Activated CD4-positive, alpha-beta T cell treated with anti-CD3 and anti-CD28 coated beads, Interleukin-2, Interleukin-6, amounts not matched to agents 100 ng/mL and 50 ng/mL, durations not matched to agents 16 hours and 8 hours (primary cell): ENCODE results near the gene EN2.

Experiments used
- DNase-seq: peaks from one replicate; pipeline ENCODE4 v3.0.0-alpha.2; 2020

The EN2 gene

DNA sequence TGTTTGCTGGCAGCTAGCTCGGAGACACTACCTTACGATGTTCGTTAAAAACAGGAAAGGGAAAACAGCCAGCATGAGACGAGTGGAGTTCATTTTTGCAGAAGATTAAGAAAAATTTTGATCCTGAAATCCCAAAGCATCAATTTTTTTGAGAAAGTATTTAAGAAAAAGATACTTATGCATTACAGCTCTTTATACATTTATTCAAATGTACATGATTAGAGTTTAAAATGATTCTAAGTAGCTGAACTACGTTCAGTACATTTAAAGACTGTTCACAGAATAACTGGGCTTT lies 53.7 kb downstream of the EN2 start:
- no peak for DNase-seq

DNA sequence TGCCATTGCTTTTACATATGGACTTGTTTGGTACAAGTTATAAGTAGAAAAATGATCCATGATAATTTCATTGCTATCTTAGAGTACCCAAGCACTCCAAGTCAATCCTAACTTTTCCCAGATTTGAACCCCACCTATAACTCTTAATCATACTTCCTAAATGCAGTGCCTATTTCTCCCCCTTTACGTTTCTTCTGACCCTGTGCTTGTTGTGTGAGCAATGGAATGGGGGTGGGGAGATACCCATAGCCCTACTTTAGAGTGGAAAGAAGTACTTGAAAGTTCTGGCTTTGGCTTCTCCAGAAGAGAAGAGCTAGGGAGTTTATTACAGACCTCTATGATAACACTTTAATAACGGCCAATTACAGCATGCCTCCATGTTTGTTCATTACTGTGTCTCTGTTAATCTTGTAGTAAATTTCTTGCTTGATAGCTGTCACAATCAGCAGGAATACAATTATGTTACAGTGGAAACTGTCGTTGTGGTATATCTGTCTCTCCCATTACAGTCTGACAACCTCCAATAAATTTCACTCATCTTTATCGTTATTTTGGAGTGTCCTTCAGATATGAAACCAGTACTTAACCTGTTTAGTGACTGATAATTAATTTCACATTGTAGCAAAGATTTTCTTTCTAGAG lies 54.4 kb downstream of the EN2 start:
- DNase-seq: no peak

DNA sequence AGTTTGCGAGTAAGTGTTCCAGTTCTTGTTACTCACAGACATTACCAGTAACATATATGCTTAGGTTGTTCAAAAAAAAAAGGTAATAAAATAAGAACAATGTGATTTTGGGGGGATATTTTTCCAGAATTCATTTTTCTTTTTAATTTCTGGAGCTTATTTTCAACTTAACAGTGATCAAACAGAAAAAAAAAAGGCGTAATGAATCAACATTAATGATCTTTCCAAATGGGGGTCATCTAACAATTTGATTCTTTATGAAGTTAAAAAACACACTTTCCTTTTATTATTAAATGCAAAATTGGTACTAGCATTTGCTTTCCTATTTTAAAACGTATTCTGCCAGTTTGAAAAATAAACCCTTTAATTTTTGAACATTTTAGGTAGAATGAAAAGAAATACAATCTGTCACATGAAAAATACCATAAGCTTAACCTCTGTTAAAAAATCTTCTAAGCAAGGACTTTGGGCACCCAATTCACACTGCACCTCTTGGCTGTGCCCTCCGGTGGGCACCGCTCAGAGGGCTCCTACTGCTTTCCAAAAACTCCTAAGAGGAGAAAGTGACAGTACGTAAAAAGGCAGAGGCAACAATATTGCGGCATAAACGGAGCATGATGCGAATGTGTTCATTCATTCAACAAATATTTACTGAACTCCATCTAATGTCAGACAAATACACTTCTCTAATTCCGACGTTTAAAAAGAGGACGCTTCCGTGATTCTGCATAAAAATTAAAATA lies 55.8 kb downstream of the EN2 start:
- DNase-seq: no peak

DNA sequence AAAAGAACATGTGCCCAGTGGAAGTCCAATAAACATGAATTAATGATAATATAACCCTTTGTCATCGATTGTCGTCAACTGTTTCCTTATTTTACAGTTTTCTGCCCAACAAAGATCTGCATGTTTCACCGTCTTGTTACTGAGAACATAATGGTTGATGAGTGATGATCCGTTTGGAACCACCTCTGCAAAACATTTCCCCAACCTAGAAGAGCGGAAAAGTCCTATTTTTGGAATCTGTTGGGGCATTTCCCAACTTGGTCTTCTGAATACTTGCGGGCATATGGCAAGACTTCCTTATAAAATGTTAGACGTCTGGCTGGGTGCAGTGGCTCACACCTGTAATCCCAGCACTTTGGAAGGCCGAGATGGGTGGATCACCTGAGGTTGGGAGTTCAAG lies 56.4 kb downstream of the EN2 start:
- DNase-seq: no peak
